CD4-positive, alpha-beta T cell treated with Interleukin-2 at 100 ng/mL for 4 hours (primary cell): ENCODE measurements around the gene AQP12B.

Experiments used
- DNase-seq: peaks from one replicate; pipeline ENCODE4 v3.0.0-alpha.2; 2020; ENCODE audit warnings: low spot score

Gene AQP12B

DNA sequence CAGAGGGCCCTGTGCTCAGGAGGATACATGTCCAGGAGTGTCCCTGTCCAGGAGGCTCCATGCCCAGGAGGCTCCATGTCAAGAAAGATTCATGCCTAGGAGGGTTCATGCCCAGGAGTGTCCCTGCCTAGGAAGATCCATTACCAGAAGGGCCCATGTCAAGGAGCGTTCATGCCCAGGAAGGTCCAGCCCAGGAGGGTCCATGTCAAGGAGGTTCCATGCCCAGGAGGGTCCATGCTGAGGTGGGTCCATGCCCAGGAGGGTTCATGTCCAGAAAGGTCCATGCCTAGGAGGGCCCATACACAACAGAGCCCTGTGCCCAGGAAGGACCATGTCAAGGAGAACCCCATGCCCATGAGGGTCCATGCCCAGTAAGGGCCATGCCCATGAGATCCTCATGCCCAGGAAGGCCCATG, 50.4 kb downstream of the AQP12B start:
- DNase-seq = no peak

DNA sequence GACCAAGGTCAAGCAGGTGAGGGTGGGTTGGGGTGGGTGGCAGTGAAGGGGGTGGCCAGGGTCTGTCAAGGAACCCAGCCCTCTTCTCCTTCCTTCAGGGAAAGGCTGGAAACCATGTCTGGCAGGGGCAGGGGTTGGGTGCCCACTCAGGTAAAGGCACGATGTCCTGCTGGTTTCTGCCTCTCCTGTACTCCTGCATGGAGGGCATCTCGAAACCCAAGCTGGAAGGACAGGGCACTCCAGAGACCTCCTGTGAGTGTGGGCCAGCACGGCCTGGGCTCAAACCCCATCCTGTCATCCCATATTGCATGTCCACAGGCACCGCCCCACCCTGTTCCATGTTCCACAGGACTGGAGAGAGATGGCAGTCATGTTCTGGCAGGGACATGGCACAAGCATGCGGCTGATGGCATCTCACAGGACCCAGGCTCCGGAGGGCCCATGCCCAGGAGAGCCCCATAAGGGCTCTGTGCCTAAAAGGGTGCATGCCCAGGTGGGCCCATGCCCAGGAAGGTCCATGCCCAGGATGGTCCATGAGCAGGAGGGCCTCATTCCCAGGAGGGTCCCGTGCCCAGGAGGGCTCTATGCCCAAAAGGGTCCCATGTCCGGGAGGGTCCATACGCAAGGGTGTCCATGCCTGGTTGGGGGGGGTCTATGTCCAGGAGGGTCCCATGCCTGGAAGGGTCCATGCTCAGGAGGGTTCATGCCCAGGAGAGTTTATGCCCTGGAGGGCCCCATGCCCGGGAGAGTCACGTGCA, 51.0 kb downstream of the AQP12B start:
- DNase-seq = no peak

DNA sequence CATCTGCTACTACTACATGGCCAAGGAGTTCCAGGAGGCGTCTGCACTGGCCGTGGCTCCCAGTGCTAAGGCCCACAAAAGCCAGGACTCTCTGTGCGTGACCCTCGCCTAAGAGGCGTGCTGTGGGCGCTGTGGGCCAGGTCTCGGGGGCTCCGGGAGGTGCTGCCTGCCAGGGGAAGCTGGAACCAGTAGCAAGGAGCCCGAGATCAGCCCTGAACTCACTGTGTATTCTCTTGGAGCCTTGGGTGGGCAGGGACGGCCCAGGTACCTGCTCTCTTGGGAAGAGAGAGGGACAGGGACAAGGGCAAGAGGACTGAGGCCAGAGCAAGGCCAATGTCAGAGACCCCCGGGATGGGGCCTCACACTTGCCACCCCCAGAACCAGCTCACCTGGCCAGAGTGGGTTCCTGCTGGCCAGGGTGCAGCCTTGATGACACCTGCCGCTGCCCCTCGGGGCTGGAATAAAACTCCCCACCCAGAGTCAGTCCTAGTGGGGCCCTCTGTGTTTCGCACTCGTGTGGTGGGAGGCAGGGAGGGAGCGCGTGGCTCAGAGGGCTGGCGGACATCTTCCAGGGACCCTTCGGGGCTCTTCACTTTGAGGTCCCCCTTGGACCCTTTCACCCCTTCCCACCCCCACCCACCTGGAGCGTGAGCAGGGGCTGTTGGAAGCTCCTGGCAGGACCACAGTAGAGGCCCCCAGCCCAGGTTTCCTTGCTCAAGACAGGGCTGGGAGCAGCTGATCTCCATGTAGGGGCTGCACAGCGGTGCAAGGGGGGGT, 51.7 kb downstream of the AQP12B start:
- no peak for DNase-seq

DNA sequence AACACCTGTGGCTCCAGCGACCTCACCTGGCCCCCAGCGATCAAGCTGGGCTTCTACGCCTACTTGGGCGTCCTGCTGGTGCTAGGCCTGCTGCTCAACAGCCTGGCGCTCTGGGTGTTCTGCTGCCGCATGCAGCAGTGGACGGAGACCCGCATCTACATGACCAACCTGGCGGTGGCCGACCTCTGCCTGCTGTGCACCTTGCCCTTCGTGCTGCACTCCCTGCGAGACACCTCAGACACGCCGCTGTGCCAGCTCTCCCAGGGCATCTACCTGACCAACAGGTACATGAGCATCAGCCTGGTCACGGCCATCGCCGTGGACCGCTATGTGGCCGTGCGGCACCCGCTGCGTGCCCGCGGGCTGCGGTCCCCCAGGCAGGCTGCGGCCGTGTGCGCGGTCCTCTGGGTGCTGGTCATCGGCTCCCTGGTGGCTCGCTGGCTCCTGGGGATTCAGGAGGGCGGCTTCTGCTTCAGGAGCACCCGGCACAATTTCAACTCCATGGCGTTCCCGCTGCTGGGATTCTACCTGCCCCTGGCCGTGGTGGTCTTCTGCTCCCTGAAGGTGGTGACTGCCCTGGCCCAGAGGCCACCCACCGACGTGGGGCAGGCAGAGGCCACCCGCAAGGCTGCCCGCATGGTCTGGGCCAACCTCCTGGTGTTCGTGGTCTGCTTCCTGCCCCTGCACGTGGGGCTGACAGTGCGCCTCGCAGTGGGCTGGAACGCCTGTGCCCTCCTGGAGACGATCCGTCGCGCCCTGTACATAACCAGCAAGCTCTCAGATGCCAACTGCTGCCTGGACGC, 52.5 kb downstream of the AQP12B start:
- no peak for DNase-seq

DNA sequence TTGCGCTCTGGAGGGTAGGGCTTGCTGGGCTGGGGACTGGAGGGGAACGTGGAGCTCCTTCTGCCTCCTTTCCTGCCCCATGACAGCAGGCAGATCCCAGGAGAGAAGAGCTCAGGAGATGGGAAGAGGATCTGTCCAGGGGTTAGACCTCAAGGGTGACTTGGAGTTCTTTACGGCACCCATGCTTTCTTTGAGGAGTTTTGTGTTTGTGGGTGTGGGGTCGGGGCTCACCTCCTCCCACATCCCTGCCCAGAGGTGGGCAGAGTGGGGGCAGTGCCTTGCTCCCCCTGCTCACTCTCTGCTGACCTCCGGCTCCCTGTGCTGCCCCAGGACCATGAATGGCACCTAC, 53.1 kb downstream of the AQP12B start:
- DNase-seq = no peak

DNA sequence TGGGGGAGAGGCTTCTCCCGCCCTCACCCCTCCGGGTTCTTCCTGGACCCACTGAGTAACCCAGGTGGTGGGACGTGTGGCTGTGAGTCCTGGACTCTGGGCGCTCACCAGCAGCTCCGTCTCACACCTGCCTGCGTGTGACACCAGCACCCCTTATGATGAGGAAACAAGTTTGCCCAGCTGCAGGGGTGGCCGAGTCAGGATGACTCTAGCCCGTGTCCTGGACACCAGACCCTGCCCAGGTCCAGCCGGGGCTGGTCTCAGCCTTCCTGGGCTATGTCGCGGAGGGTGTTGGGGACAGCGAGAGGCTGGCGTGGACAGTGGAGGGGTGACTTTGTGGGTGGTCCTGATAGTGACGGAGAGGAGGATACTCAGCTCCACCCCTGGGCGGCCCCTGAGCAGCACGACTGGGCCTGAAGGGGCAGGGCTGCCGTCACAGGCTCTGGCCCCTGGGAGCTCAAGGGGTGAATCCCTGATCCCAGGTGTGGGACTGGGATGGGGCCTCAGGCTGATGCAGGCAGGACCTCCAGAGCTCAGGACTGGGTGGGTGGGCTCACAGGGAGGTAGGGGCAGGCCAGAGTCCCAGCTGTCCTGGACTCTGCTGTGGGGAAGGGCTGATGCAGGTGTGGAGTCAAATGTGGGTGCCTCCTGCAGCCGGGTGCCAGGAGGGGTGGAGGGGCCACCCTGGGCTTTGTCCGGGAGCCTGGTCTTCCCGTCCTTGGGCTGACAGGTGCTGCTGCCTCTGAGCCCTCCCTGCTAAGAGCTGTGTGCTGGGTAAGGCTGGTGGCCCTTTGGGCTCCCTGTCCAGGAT, 53.7 kb downstream of the AQP12B start:
- no peak for DNase-seq

DNA sequence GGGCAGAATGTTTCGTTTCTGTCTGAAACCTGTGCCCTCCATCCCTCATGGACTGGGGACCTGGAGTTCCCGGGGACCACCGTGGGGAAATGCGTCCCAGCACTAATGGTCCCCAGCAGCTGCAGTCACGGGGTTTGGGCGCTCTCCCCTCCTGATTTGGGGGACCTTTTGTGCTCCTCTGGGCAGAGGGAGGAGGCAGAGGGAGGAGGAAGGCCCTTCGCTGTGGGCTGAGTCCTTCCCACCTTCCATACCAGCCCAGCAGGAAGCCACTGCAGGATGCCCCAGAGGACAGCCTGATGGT, 54.2 kb downstream of the AQP12B start:
- no peak for DNase-seq

DNA sequence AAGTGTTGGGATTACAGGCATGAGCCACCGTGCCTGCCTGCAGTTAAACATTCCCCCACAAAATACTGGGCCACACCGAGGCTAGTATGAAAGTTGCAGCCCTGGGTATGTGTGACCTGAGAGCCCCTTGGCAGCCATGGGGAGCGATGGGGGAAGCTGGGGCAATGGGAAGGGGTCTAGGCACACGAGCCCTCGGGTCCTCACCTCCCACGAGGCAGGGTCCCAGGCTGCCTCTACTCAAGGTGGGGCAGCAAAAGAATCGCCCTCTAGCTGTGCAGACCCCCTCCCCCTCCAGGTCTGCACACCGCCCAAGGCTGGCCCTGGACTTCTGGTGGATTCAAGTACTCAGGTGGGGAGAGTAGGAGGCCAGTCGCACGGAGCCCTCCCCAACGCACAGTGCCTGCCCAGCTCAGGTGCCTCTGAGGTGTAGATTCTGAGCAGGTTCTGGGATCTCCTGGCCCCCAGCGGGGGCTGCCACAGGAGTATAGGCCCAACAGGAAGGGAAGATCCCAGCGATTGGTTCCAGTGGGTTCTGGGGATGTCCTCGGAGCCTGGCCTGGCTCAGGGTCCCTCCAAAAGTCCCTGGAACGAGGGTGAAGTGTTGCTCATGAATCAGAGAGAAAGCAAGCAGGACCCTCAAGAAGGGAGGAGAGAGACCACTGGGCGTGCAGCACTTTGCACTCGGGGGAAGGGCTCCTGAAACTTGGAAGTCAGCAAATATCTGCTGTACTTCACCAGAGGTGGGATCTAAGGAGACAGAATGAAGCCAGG, 54.8 kb downstream of the AQP12B start:
- no peak for DNase-seq

DNA sequence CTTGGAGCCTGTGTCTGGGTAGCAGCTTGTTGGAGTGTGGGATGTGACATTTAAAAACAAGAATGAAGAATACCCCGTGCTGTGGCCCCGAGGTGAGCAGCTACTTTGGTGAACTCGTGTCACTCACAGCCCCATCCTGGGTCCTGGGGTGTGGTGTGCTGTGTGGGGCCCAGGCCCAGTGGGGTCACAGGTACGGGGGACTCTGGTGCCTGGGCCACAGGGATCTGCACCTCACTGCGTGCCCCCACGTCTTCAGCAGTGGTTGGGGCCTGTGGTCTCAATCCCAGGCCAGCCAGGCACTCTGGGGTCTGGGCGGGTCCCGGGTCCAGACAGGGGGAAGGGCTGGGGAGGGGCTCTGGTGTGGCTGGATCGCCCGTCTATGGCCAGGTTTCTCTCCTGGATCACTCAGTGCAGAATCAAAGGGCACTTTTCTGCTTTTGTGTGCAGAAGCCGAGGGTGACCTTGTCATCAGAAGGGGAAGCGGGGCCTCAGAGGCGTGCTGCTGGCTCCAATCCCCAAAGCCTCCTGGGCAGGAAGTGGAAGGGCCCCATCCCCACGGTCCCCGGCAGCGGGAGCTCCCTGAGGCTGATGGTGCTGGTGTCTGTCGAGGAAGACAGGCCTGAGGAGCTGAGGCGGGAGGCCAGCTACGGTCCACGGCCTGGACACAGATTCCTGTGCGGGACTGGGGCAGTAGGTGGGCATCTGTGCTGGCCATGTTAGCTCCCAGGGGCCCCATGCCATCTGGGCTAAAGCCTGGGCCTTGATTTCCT, 56.0 kb downstream of the AQP12B start:
- peak; percentile 29 for DNase-seq
